ENCODE results near the gene NOTCH1.

The NOTCH1 gene

DNA sequence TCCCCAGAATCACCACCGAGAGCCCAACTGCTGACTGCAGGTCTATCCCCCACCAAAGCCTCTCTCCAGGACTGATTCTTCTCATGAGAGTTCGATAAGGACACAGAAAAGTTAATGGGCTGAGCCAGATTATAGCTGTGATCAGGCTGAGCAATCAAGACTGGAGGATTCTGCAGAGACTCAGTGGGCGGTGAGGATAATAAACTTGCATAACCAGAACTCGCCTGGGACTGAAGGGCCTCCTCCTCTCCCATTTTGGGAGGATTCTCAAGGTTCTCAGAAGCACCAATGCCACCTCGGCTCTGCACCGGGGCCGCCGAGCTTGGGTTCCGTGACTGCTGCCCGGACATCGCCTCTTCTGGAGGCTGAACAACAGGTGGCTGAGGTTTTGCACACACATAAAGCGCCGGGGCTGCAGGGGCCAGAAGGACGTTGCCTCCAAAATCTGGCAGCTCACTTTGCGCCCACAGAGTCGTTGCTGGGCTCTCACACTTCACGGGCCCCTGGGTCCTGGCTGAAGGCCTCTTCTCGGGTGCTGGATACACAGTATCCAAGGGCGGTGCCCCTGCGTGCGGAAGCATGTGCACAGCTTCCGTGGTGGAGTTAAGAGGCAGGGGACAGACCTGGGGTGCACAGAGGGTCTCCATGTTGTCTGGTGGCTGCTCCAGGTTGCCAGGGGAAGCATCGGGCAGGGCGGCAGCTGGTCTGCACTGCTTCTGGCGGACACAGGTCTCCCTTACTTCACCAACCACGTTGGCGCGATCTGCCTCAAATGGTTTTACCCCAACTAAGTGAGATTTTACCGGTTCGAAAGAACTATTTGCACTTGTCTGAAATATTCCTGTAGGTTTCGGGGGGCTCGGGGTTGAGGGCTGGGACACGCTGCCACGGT lies 70.6 kb downstream of the NOTCH1 start:
- DNase-seq (ENCODE audit: extremely low read depth, low read depth) = no peak
- TF ChIP-seq, protein P1, sequence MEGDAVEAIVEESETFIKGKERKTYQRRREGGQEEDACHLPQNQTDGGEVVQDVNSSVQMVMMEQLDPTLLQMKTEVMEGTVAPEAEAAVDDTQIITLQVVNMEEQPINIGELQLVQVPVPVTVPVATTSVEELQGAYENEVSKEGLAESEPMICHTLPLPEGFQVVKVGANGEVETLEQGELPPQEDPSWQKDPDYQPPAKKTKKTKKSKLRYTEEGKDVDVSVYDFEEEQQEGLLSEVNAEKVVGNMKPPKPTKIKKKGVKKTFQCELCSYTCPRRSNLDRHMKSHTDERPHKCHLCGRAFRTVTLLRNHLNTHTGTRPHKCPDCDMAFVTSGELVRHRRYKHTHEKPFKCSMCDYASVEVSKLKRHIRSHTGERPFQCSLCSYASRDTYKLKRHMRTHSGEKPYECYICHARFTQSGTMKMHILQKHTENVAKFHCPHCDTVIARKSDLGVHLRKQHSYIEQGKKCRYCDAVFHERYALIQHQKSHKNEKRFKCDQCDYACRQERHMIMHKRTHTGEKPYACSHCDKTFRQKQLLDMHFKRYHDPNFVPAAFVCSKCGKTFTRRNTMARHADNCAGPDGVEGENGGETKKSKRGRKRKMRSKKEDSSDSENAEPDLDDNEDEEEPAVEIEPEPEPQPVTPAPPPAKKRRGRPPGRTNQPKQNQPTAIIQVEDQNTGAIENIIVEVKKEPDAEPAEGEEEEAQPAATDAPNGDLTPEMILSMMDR (IDR thresholded peaks at IDR 0.05; ENCODE audit: low read depth, low read length) = no peak

DNA sequence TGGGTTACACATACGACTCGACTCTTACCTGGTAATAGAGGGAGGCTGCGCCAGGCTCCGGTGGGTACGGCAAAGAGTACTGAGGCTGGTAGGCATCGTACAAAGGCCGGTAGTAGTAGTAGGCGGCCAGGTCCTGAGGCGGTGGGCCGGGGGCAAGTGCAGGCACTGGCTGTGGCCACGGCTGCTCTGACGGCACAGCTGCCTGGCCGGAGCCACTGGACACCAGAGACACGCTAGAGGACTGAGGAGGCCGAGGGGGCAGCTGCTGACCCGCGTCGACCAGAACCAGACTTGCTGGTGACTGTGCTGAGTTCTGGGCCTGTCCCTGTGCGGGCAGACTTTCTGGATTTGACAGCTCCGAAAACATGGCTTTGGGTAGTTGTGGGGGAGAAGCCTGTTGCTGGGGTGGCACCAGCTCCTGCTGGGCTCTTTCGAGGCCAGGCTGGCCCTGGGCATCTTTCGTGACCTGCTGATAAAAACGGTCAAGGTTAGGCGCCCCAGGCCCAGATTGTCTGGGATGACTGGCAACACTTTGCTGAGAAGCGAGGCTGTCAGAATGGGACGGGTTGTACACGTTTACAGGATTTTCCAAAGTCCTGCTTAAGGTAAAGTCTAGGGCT lies 71.7 kb downstream of the NOTCH1 start:
- TF ChIP-seq, protein P1 (IDR thresholded peaks at IDR 0.05; ENCODE audit: low read depth, low read length) = no peak
- no peak for DNase-seq (ENCODE audit: extremely low read depth, low read depth)

DNA sequence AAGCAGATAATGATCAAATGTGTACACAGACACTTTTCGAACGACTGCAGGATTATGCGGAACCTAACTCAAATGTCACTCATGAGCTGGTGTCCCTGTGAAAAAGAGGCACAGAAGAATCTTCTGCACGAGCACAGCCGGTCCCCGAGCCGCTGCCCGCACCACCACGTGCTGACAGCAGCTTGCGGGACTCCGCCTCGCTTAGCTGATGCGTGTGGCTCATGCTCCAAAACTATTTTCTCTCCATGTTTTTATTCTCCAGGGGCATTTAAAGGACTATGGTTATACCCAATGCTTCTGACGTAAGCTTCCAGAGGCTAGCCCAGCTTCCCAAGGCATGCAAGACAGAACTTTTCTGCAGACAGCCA lies 72.5 kb downstream of the NOTCH1 start:
- DNase-seq (ENCODE audit: extremely low read depth, low read depth) = no peak
- TF ChIP-seq, protein P1 (IDR thresholded peaks at IDR 0.05; ENCODE audit: low read depth, low read length) = no peak

DNA sequence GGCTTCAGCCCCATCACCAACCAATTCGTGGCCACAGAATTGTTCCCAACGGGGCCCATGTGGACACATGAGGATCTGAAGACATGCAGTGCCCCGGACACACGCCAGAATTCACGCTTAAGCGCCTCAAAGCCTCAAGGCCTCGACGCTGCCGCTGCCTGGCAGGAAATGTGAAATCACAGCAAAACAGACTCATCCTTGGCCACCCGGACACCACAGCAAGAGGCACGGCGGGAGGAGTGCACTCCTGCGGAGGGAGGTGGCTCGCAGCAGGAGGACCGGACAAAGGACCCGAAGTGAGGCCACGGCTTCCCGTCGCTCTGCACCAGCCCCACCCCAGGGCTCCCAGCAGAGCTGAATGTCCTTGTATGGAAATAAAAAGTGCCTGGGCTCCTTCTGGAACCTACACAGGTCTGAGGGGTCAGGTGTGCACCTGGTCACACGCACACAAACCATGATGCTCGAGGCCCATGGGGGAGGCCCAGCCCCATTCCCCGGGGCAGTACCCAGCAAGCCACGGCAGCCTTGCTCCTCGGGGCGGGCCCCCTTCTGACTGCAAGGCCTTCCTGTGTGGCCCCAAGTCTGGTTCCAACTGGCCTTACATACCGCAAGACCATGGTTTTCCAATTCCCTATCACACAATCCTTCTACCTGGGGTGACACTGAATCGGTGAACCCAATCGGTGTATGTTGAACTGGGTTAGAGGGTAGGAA lies 73.1 kb downstream of the NOTCH1 start:
- DNase-seq (ENCODE audit: extremely low read depth, low read depth) = no peak
- TF ChIP-seq, protein P1 (IDR thresholded peaks at IDR 0.05; ENCODE audit: low read depth, low read length) = no peak

DNA sequence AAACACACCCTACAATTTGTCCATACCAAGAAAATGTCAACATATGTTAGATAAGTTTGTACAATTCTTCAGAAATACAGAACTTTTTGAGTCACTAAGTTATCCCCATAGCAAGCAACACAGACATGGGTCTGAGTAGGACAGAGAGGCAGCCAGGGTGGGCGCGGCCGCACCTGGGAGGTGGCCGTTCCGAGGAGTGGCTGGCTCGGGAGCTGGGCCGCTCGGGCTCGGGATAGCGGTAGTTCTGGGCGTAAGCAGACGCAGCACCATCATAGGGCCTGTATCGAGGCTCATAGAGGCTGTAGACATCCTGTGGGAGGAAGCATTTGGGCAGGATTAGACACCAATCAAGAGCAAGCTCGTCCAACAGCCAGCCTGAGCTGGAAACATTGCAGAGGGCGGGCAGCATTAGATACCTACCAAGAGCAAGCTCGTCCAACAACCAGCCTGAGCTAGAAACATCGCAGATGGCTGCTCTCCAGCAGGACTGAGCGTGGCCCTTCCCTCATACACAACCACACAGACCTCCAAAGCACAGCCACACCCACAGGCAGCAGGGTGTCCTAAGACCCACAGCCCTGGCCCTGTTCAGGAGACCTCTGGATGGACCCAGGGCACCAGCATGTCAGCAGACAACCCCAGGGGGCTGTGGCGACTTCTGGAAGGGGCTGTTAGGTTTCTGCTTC lies 73.9 kb downstream of the NOTCH1 start:
- DNase-seq (ENCODE audit: extremely low read depth, low read depth) = no peak
- TF ChIP-seq, protein P1 (IDR thresholded peaks at IDR 0.05; ENCODE audit: low read depth, low read length) = no peak

DNA sequence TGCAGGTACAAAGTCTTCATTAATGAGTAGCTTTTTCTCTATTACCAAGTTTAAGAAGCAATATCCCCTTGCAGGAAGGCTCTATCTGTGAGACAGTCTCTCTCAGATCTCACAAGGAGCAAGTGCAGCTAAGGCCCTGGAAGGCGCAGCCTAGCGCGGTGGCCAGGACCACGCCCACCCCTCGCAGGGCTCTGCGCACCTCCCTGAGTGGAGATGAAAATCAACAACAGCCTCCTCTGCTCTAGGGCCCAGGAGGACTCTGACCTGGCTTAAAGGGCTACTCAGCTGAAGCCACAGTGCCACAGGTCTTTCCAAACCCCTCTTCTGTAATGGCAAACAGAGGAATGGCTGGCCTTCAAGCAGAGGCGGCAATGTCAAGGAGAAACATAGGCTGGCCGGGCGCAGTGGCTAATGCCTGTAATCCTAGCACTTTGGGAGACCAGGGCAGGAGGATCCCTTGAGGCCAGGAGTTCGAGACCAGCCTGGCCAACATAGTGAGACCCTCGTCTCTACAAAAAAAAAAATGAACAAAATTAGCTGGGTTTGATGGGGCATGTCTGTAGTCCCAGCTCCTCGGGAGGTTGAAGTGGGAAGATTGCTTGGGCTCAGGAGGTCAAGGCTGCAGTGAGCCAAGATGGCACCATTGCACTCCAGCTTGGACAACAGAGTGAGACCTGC lies 74.9 kb downstream of the NOTCH1 start:
- DNase-seq (ENCODE audit: extremely low read depth, low read depth) = no peak
- TF ChIP-seq, protein P1 (IDR thresholded peaks at IDR 0.05; ENCODE audit: low read depth, low read length) = no peak

Measured in AG09319 (cell line).